KMS-11 (cell line): ENCODE results near the gene MRPS2.

Source experiments
- H2AFZ ChIP-seq: fragments of 200-600 bp; sonication (generic); 2 replicates; pipeline ENCODE4 v1.6.1; 2016; ENCODE audit warnings: antibody characterized with exemption, mixed run types, low read depth
- H3K27ac ChIP-seq: fragments of 200-600 bp; sonication (generic); 2 replicates; pipeline ENCODE4 v1.6.1; 2016; ENCODE audit warnings: mild to moderate bottlenecking, mixed run types
- H3K27me3 ChIP-seq: fragments of 200-600 bp; sonication (generic); 2 replicates; pipeline ENCODE4 v1.6.1; 2017; ENCODE audit warnings: mild to moderate bottlenecking, low read depth, mixed run types, moderate library complexity; ENCODE audit not compliant: insufficient read depth
- H3K36me3 ChIP-seq: fragments of 200-600 bp; sonication (generic); 2 replicates; pipeline ENCODE4 v1.6.1; 2017; ENCODE audit warnings: mild to moderate bottlenecking, mixed run types; ENCODE audit not compliant: insufficient read depth
- H3K4me1 ChIP-seq: fragments of 200-600 bp; sonication (generic); 2 replicates; pipeline ENCODE4 v1.6.1; 2016; ENCODE audit warnings: mild to moderate bottlenecking, low read depth, mixed run types; ENCODE audit not compliant: poor library complexity, severe bottlenecking
- H3K4me2 ChIP-seq: fragments of 200-600 bp; sonication (generic); 2 replicates; pipeline ENCODE4 v1.7.0; 2016; ENCODE audit warnings: mild to moderate bottlenecking, mixed run types
- H3K4me3 ChIP-seq: fragments of 200-600 bp; sonication (generic); IDR thresholded peaks from 2 replicates; pipeline ENCODE4 v1.6.1; 2017; ENCODE audit warnings: low read depth, low read length, mixed read lengths; ENCODE audit not compliant: insufficient read depth
- H3K79me2 ChIP-seq: fragments of 200-600 bp; sonication (generic); 2 replicates; pipeline ENCODE4 v1.6.1; 2016; ENCODE audit warnings: low read depth, mixed run types; ENCODE audit not compliant: insufficient read depth
- H3K9ac ChIP-seq: fragments of 200-600 bp; sonication (generic); 2 replicates; pipeline ENCODE4 v1.6.1; 2016; ENCODE audit warnings: mild to moderate bottlenecking, mixed run types
- H4K20me1 ChIP-seq: fragments of 200-600 bp; sonication (generic); 2 replicates; pipeline ENCODE4 v1.6.1; 2016; ENCODE audit warnings: mild to moderate bottlenecking, mixed run types; ENCODE audit not compliant: insufficient read depth
- TF ChIP-seq, protein P1 (sequence below): fragments of 200-600 bp; sonication (generic); conservative IDR thresholded peaks from 2 replicates; pipeline ENCODE4 v1.6.1; 2017; ENCODE audit warnings: low read depth, mild to moderate bottlenecking, antibody characterized with exemption, low read length, moderate library complexity, mixed read lengths

The MRPS2 gene

DNA sequence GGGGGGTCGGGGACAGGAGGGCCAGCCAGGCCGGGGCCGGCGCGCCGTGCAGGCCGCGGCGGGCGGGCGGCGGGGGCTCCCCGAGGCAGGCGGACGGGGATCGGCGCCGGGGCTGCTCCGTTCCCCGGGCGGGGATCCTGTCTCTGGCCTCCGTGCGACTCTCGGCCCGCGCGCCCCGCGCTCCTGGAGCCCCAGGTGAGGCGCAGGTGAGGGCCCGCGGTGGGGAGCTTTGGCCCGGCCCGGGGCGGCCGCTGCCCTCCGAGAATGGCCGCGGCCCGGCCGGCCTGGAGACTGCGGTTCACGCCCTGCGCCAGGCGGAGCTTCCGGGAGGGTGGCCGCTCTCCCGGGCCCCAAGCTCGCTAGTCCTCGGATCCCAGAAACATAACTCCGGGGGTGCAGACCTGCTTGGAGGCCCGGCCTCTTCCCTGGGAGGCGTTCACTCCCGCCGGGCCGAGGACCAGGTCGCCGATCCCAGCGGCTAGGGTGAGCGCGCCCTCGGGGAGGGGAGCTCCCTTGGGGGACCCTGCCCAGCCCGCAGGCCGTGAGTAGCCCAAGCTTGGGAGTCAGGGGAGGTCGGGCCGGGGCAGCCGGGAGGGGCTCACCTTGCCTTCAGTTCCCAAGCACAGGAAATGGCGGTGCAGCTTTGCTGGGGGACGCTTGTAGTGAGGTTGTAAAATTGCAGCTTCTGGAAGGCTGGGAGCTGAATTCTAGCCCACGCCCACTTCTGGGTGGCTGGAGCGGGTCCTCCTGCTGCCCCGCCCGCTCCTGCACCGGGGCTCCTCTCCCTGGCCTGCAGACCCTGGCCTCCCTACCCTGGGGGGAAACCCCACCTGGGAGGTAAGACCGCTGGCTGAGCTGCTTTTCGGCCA, 20.2 kb upstream of the MRPS2 start:
- Histone ChIP-seq H3K4me2 (peak overlapping the region; percentile 42), H3K27me3 (peaks cover 43% of the 10 kb centered on the region), H2AFZ (peak overlapping the region; percentile 52), H3K4me3 (no peak overlapping the region), H3K4me1 (no peaks in the 10 kb centered on the region), H3K27ac (no peak overlapping the region), H4K20me1 (no peaks in the 10 kb centered on the region), H3K36me3 (no peaks in the 10 kb centered on the region), H3K9ac (no peak overlapping the region), H3K79me2 (no peaks in the 10 kb centered on the region)
- TF ChIP-seq, protein P1, sequence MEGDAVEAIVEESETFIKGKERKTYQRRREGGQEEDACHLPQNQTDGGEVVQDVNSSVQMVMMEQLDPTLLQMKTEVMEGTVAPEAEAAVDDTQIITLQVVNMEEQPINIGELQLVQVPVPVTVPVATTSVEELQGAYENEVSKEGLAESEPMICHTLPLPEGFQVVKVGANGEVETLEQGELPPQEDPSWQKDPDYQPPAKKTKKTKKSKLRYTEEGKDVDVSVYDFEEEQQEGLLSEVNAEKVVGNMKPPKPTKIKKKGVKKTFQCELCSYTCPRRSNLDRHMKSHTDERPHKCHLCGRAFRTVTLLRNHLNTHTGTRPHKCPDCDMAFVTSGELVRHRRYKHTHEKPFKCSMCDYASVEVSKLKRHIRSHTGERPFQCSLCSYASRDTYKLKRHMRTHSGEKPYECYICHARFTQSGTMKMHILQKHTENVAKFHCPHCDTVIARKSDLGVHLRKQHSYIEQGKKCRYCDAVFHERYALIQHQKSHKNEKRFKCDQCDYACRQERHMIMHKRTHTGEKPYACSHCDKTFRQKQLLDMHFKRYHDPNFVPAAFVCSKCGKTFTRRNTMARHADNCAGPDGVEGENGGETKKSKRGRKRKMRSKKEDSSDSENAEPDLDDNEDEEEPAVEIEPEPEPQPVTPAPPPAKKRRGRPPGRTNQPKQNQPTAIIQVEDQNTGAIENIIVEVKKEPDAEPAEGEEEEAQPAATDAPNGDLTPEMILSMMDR, result no peak

GRCh38 chr9:135480940-135481310, 19.6 kb upstream of the MRPS2 start:
- no peaks in the 10 kb centered on the region for H4K20me1 ChIP-seq
- peaks cover 38% of the 10 kb centered on the region for H3K27me3 ChIP-seq
- TF ChIP-seq, protein P1, result no peak
- no peaks in the 10 kb centered on the region for H3K4me1 ChIP-seq
- H3K4me3 ChIP-seq, result no peak overlapping the region
- H2AFZ ChIP-seq, result peak overlapping the region; percentile 52; the same call in 1 of the 2 replicates
- H3K4me2 ChIP-seq, result peak overlapping the region; percentile 42; the same call in 1 of the 2 replicates
- no peak overlapping the region for H3K27ac ChIP-seq
- no peaks in the 10 kb centered on the region for H3K36me3 ChIP-seq
- no peak overlapping the region for H3K9ac ChIP-seq
- no peaks in the 10 kb centered on the region for H3K79me2 ChIP-seq

- H3K27ac ChIP-seq, result no peak overlapping the region
- no peaks in the 10 kb centered on the region for H3K36me3 ChIP-seq
- H3K4me3 ChIP-seq, result no peak overlapping the region
- H3K4me1 ChIP-seq, result no peaks in the 10 kb centered on the region
- H3K27me3 ChIP-seq, result peaks cover 29% of the 10 kb centered on the region; the same call in 1 of the 2 replicates
- H3K4me2 ChIP-seq, result no peak overlapping the region
- H4K20me1 ChIP-seq, result no peaks in the 10 kb centered on the region
- H3K79me2 ChIP-seq, result no peaks in the 10 kb centered on the region
- H2AFZ ChIP-seq, result no peak overlapping the region
- no peak overlapping the region for H3K9ac ChIP-seq
- TF ChIP-seq, protein P1, result no peak
These were observed 18.3 kb upstream of the MRPS2 start for GRCh38 chr9:135482015-135482754.

GRCh38 chr9:135484460-135485277, 15.8 kb upstream of the MRPS2 start:
- Histone ChIP-seq H4K20me1 (no peaks in the 10 kb centered on the region), H3K9ac (no peak overlapping the region), H3K4me1 (no peaks in the 10 kb centered on the region), H3K27ac (no peak overlapping the region), H3K79me2 (no peaks in the 10 kb centered on the region), H3K36me3 (no peaks in the 10 kb centered on the region), H3K4me3 (no peak overlapping the region), H3K27me3 (peaks cover 12% of the 10 kb centered on the region; the same call in 1 of the 2 replicates), H3K4me2 (no peak overlapping the region), H2AFZ (no peak overlapping the region)
- TF ChIP-seq, protein P1, result no peak
